SIG-M5 treated with dmso at 0.1 percent for 504 hours (cell line): ENCODE data around the gene ATF5.

Source experiments
- DNase-seq: peaks from one replicate; lab custom pipeline; 2025; ENCODE audit not compliant: unreplicated experiment; lab: John Stamatoyannopoulos, UW

The ATF5 gene

GRCh38 chr19:49972841-49973240 is 43.8 kb downstream of the ATF5 start:
- DNase-seq: no peak

- DNase-seq: no peak
Measured at GRCh38 chr19:49973987-49974386, 45.0 kb downstream of the ATF5 start.

- DNase-seq: no peak
Measured at GRCh38 chr19:49975051-49975450, 46.0 kb downstream of the ATF5 start.

GRCh38 chr19:49976496-49976895 is 47.5 kb downstream of the ATF5 start:
- no peak for DNase-seq

GRCh38 chr19:49977076-49977475 is 48.1 kb downstream of the ATF5 start:
- no peak for DNase-seq

GRCh38 chr19:49977881-49978280 is 48.9 kb downstream of the ATF5 start:
- no peak for DNase-seq

- DNase-seq: no peak
Measured at GRCh38 chr19:49978324-49978723, 49.3 kb downstream of the ATF5 start.

- DNase-seq: no peak
Measured at GRCh38 chr19:49981603-49982593, 52.9 kb downstream of the ATF5 start.
